ENCODE measurements around the gene TREM2. TPM values are rescaled to one million over a fixed set of nuclear protein-coding genes. Genes with fewer than 3 reads are reported as not detected.

Gene TREM2
- total and polyA plus RNA-seq, 2 of the 13 experiments (the other 11 are each of a cell fraction or from before 2014, with no cell fraction given): 0.11 TPM; not detected in 1

- TF ChIP-seq ZNF781 (CRISPR knock-in tag; IDR thresholded peaks at IDR 0.05; ENCODE audit: borderline replicate concordance, not compliant biosample characterization) (no peak), NR1H2 (CRISPR knock-in tag; IDR thresholded peaks at IDR 0.05; ENCODE audit: borderline replicate concordance, low read depth) (no peak), ZNF572 (CRISPR knock-in tag; IDR thresholded peaks at IDR 0.05) (no peak), ZBTB7A (CRISPR knock-in tag; IDR thresholded peaks at IDR 0.05) (no peak)
Measured at GRCh38 chr6:41201764-41202173, 38.9 kb upstream of the TREM2 start (continued).

- CTCF ChIA-PET (ENCODE audit: low intra/inter-chr PET ratio, low total read pairs): no interaction called here
- 32% methylated on average over 9 of the region's 12 CpGs for WGBS (ENCODE audit: low lambda C conversion rate)
Measured at GRCh38 chr6:41200901-41201763, 38.2 kb upstream of the TREM2 start, which contains the start of gene TREML2. Gene TREML2, minus strand, starts transcription at chr6:41201149. Its CDS starts 141 bp downstream, at chr6:41201008.

More at GRCh38 chr6:41200901-41201763, 38.2 kb upstream of the TREM2 start, which contains the start of gene TREML2:
- H3K4me1 ChIP-seq (ENCODE audit: insufficient read depth, low read length): no peaks in the 10 kb centered on the region
- H3K27me3 ChIP-seq (ENCODE audit: control insufficient read depth in 1 of 2, insufficient read depth in 2 of 2, low read length in 2 of 2): peaks cover 0 to 5% of the 10 kb centered on the region in 2 experiments; a peak in 2 of 5 replicates
- no TSS peak for BruUV-seq (replicated peaks)
- no peak for DNase-seq (ENCODE audit: low spot score)
- H3K79me2 ChIP-seq (ENCODE audit: insufficient read depth, low read length): no peaks in the 10 kb centered on the region
- in situ Hi-C loops (cut with HindIII; ENCODE audit: extremely low pct_ligation_motif_present, low pct_unique_long_range_greater_than_20kb): no loop called here
- intact Hi-C loops (cut with micrococcal nuclease; ENCODE audit: unreplicated experiment): no loop called here
- no peaks in the 10 kb centered on the region for H3K9me3 ChIP-seq (ENCODE audit: low read length)
- no peak within 1 kb of the TSS for H2AFZ ChIP-seq (ENCODE audit: low read length)
- no peak; the same call in 2 of the 3 replicates for ATAC-seq
- H3K9ac ChIP-seq (ENCODE audit: insufficient read depth, low read depth, low read length): no peak within 1 kb of the TSS
- no peaks in the 10 kb centered on the region for H4K20me1 ChIP-seq (ENCODE audit: insufficient read depth, low read length)
- no peak within 1 kb of the TSS for H3K4me3 ChIP-seq (replicated peaks in 1 of 3; ENCODE audit: insufficient read depth in 1 of 3, low read depth in 2 of 3, low read length in 3 of 3)
- TF ChIP-seq ZNF549 (CRISPR knock-in tag; IDR thresholded peaks at IDR 0.05) (no peak), ZNF577 (CRISPR knock-in tag; IDR thresholded peaks at IDR 0.05; ENCODE audit: borderline replicate concordance, low read depth) (no peak), SOX6 (IDR thresholded peaks at IDR 0.05) (no peak), SOX6 (CRISPR knock-in tag; IDR thresholded peaks at IDR 0.05) (no peak), ZNF574 (CRISPR knock-in tag; IDR thresholded peaks at IDR 0.05) (no peak), ZNF781 (CRISPR knock-in tag; IDR thresholded peaks at IDR 0.05; ENCODE audit: borderline replicate concordance, not compliant biosample characterization) (no peak), CHD4 (IDR thresholded peaks at IDR 0.05; ENCODE audit: borderline replicate concordance, low read length) (no peak), ZNF224 (CRISPR knock-in tag; IDR thresholded peaks at IDR 0.05) (no peak), ZNF225 (CRISPR knock-in tag; IDR thresholded peaks at IDR 0.05) (no peak), ZNF280D (CRISPR knock-in tag; IDR thresholded peaks at IDR 0.05) (no peak), ATM (IDR thresholded peaks at IDR 0.05; ENCODE audit: borderline replicate concordance) (no peak), TFE3 (CRISPR knock-in tag; IDR thresholded peaks at IDR 0.05) (no peak)
- no peaks in the 10 kb centered on the region for H3K36me3 ChIP-seq (replicated peaks in 1 of 2; ENCODE audit: control insufficient read depth in 1 of 2, insufficient read depth in 2 of 2, low read length in 2 of 2)
- FAIRE-seq: no peak
- POLR2A ChIA-PET: no interaction called here
- H3K4me2 ChIP-seq (ENCODE audit: low read depth, low read length): no peak within 1 kb of the TSS
- H3K27ac ChIP-seq (ENCODE audit: extremely low read length, insufficient read depth, low read length): no peak within 1 kb of the TSS
